GM21825 (cell line): ENCODE results near the gene NLRC5.
"Not testable (repeated sequence)": the region's sequence is repeated elsewhere in the genome, so short reads cannot be mapped to it uniquely, and the experiment has no call there.

ENCODE experiments used
- ATAC-seq: cut with Tn5 transposase; IDR thresholded peaks from one replicate; pipeline ENCODE4 v1.9.1; 2021; ENCODE audit warnings: mild to moderate bottlenecking, moderate library complexity; ENCODE audit not compliant: unreplicated experiment

The NLRC5 gene

DNA sequence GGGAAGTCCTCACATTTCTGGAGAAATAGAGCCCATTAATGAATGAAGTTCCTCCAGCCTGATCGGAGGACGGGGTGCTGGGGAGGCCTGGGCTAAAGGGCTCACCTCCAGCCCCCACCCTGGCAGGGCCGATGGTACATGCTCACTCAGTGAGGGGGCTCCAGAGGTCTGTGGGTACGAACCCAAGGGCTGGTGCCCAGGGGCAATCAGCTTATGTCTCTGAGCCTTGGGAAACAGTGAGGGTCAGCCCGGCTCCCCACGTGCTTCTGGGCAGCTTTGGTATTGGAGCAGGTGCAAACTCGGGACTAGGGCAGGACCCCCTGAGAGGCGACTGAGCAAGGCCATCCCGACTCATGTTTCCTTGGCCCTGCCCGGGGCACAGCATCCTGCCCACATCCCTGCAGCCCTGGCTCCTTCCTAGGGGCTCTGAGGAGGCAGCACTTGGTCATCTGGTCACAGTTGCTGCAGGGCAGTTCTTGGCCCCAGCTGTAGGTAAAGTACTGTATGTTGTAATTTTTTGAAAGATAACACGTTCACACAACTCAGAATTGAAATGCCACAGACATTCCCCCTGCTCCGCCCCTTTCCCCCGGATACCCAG is 28.6 kb upstream of the NLRC5 start:
- ATAC-seq = no peak

- no peak for ATAC-seq
These were observed 28.0 kb upstream of the NLRC5 start for GRCh38 chr16:56961386-56961785.

DNA sequence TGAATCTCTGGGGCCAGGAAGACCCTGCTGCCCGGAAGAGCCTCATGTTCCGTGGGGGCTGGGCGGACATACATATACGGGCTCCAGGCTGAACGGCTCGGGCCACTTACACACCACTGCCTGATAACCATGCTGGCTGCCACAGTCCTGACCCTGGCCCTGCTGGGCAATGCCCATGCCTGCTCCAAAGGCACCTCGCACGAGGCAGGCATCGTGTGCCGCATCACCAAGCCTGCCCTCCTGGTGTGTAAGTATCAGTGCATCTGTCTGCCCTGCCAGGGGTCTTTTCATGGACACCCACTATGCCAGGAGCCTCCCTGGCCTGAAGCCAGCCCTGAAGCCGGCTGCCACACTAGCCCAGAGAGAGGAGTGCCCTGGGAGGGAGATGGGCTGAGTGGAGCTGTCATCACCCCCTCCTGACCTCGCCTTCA is 27.5 kb upstream of the NLRC5 start, which contains the start of gene CETP:
Gene CETP (plus strand): TSS at position 100 of the 431 bp plus-strand sequence. CDS start 30 bp downstream, at position 130.
- ATAC-seq = no peak

GRCh38 chr16:56964243-56965148 is 24.9 kb upstream of the NLRC5 start:
- peak; percentile 52 for ATAC-seq

- ATAC-seq = no peak
These were observed 23.9 kb upstream of the NLRC5 start for GRCh38 chr16:56965149-56966092.

GRCh38 chr16:56966093-56966475 is 23.3 kb upstream of the NLRC5 start:
- ATAC-seq = no peak

DNA sequence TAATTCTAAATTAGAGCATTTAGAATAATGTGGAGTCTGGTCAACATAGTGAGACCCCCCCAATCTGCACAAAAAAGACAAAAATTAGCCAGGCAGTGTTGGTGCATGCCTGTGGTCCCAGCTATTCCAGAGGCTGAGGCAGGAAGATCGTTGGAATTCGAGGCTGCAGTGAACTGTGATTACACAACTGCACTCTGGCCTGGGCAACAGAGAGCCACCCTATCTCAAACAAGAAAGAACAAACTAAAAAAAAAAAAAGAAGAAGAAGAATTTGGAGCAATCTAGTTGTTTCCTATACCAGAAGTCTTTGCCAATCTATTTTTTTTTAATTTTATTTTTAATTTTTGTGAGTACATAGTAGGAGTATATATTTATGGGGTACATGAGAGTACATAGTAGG is 21.6 kb upstream of the NLRC5 start:
- ATAC-seq = no peak

- no peak for ATAC-seq
These were observed 19.6 kb upstream of the NLRC5 start for GRCh38 chr16:56969769-56970168.

GRCh38 chr16:56970934-56971767 is 18.2 kb upstream of the NLRC5 start:
- peak; percentile 90 for ATAC-seq

DNA sequence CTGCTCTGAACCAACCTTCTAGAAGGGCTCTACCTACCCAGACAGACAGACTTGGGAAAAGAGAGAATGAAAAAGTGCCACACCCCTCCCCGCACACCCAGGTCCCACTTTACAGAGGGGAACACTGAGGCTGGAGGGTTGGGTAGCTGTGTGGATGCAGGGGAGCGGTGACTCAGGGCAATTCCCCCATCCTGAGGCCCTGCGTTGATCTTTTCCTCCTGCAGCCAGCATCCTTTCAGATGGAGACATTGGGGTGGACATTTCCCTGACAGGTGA is 17.7 kb upstream of the NLRC5 start:
- no peak for ATAC-seq

- no peak for ATAC-seq
These were observed 16.7 kb upstream of the NLRC5 start for GRCh38 chr16:56972403-56973293.

GRCh38 chr16:56973294-56973689 is 16.1 kb upstream of the NLRC5 start:
- ATAC-seq = no peak

GRCh38 chr16:56973899-56974298 is 15.5 kb upstream of the NLRC5 start:
- ATAC-seq = not testable (repeated sequence)

DNA sequence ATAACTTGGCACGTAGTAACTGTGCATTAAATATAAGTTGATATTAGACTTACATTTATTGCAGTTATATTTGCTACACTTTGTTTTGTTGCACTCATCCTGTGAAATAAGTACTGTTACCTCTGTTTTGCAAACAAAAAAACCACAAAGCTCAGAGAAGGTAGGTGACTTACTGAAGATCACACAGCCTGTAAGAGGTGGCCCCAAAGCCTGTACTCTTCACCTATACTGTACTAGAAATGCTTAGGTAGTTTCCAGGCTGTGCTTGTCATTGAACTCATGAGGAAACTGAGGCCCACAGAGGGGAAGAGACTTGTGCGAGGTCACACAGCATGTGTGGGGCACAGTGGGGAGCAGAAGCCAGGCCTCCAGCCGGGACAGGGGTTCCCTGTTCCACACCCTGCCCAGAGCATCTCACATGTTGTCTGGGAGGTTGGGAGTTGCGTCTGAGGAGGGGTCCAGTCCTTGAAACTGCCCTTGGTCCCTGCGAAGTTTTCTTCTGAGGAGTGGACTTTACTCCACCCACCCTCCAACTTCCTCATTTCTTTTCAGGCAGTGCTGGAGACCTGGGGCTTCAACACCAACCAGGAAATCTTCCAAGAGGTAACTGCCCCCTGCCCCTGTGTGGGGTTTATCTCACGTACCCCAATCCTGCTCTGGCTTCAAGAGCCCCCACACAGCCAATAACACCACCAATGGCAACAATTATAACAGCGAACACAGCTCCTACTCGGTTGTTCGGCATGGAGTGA is 14.6 kb upstream of the NLRC5 start:
- no peak for ATAC-seq

DNA sequence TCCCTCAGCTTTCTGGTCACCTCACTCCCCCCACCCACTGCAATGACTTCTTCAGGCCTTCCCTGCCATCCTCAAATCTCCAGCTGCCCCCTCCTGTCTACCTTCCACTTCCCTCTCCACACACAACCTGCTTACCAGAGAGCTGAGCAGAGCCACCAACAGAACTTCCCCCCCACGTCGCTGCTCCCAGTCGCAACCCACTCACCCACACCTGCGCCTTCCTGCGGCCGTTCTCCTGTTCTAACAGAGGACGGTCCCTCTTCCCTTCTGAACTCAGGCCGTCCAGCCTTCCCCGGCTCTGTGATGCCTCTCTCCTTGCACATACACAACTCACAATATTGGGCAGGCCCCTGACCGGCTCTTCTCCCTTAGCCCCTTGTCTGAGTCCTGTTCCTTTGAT is 13.6 kb upstream of the NLRC5 start:
- ATAC-seq = no peak

DNA sequence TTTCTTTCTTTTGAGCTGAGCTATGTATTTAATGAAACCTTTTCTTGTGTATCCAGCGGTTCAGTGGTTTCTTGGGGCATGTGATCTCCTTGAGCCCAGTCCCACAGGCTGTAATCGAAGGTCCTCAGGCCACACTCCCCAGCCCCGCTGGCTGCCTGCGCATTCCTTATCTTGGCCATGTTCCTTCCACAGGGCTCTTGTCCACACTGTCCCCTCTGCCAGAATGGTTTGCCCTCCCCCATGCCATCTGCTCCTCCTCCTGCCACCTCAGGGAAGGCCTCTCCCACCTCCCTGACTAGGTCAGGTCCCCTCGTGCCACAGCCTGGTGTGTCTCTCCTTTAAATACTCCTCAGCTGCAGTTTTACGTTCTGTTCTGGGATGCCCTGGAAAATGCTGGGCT is 12.1 kb upstream of the NLRC5 start:
- no peak for ATAC-seq

DNA sequence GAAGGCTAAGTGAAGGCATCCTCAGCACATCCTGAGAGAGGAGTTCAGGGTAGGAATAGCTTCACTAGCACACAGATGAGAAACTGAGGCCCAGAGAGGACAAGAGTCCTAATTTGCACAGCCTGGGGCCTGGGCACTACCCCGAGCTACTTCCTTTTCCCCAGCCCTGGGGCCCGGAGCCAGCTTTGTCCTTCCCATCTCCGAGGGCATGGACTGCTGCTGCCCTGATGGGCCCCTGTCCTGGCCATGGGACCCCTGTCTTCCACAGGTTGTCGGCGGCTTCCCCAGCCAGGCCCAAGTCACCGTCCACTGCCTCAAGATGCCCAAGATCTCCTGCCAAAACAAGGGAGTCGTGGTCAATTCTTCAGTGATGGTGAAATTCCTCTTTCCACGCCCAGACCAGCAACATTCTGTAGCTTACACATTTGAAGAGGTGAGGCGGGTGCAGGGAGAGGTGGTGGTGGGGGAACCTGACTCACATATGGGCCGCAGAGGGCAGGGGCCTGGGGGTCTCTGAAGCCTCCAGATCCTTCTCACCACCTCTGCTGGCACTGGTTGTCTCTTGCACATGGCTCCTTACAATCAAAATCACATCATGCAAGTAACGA is 11.4 kb upstream of the NLRC5 start:
- no peak for ATAC-seq

DNA sequence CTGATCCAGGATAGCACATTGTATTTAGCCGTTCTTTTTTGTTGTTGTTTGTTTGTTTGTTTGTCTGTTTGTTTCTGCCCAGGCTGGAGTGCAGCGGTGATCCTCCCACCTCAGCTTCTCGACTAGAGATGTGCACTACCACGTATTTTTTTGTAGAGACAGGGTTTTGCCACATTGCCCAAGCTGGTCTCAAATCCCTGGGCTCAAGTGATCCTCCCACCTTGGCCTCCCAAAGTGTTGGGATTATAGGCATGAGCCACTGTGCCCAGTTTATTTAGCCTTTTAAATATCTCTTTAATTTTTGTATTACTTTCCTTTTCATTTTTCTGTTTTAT is 9.2 kb upstream of the NLRC5 start:
- no peak for ATAC-seq
